Left ventricle myocardium inferior (tissue), 1 donor: ENCODE measurements around the gene UMODL1. TPM values are rescaled to one million over a fixed set of nuclear protein-coding genes. Genes with fewer than 3 reads are reported as not detected.

Experiments used
- DNase-seq: peaks from one replicate; pipeline ENCODE4 v3.0.0-alpha.2; 2020
- H3K27ac ChIP-seq: fragments of 200-600 bp; replicated peaks from 2 replicates; pipeline ENCODE4 v1.8.0; 2021
- H3K27me3 ChIP-seq: fragments of 200-600 bp; 2 replicates; pipeline ENCODE4 v1.8.0; 2021; ENCODE audit warnings: low read depth
- H3K36me3 ChIP-seq: fragments of 200-600 bp; 2 replicates; pipeline ENCODE4 v1.8.0; 2021
- H3K4me1 ChIP-seq: fragments of 200-600 bp; 2 replicates; pipeline ENCODE4 v1.8.0; 2021
- H3K4me3 ChIP-seq: fragments of 200-600 bp; 2 replicates; pipeline ENCODE4 v1.8.0; 2021; ENCODE audit warnings: mild to moderate bottlenecking, moderate library complexity
- H3K9me3 ChIP-seq: fragments of 200-600 bp; replicated peaks from 2 replicates; pipeline ENCODE4 v1.8.0; 2021
- CTCF ChIP-seq: fragments of 200-600 bp; IDR thresholded peaks from 2 replicates; pipeline ENCODE4 v1.8.0; 2021; ENCODE audit warnings: antibody characterized with exemption, mild to moderate bottlenecking, borderline replicate concordance
- intact Hi-C: fragments of 100-400 bp; cut with micrococcal nuclease; formaldehyde crosslinking; loops from one replicate; pipeline ENCODE4 v1.11.0; 2022
- total RNA-seq: library from RNA; stranded (reverse); fragmentation: NEBNext Ultra II Directional; extraction: Animal tissue kit (Norgen Biotek cat#: 25700); gene quantifications from one replicate; pipeline ENCODE4 v1.2.1, GENCODE V29; 2021
- donor health status: DM: no; HTN: yes; CAD: no; lungs with severe emphysema.

Gene UMODL1
- total RNA-seq, 1 donor from 2014 or later: 0.08 TPM

- no peak for TF ChIP-seq CTCF
- Histone ChIP-seq H3K4me3 (no peak overlapping the region), H3K27ac (no peak overlapping the region), H3K9me3 (no peaks in the 10 kb centered on the region), H3K27me3 (no peaks in the 10 kb centered on the region), H3K36me3 (no peaks in the 10 kb centered on the region), H3K4me1 (peaks cover 12% of the 10 kb centered on the region)
- intact Hi-C loops: loop anchor here (10.0 kb wide), 1 partner anchor 65 kb away; no protein-coding TSS in a partner anchor
- DNase-seq: no peak
Measured at GRCh38 chr21:42189431-42189830, 118.3 kb downstream of the UMODL1 start.

GRCh38 chr21:42189860-42190485 lies 118.9 kb downstream of the UMODL1 start:
- intact Hi-C loops: loop anchor here (10.0 kb wide), 1 partner anchor 65 kb away; no protein-coding TSS in a partner anchor
- Histone ChIP-seq H3K27me3 (no peaks in the 10 kb centered on the region), H3K36me3 (no peaks in the 10 kb centered on the region), H3K9me3 (no peaks in the 10 kb centered on the region), H3K27ac (no peak overlapping the region), H3K4me1 (peaks cover 12% of the 10 kb centered on the region), H3K4me3 (no peak overlapping the region)
- TF ChIP-seq CTCF: no peak
- no peak for DNase-seq

GRCh38 chr21:42190486-42190863 lies 119.4 kb downstream of the UMODL1 start:
- no peaks in the 10 kb centered on the region for H3K27me3 ChIP-seq
- TF ChIP-seq CTCF: no peak
- no peak overlapping the region for H3K27ac ChIP-seq
- peaks cover 12% of the 10 kb centered on the region for H3K4me1 ChIP-seq
- intact Hi-C loops: no loop called here
- no peak overlapping the region for H3K4me3 ChIP-seq
- H3K9me3 ChIP-seq: no peaks in the 10 kb centered on the region
- no peaks in the 10 kb centered on the region for H3K36me3 ChIP-seq
- no peak for DNase-seq

GRCh38 chr21:42191064-42191463 lies 119.9 kb downstream of the UMODL1 start:
- Histone ChIP-seq H3K27me3 (no peaks in the 10 kb centered on the region), H3K4me3 (no peak overlapping the region), H3K4me1 (peaks cover 12% of the 10 kb centered on the region), H3K27ac (no peak overlapping the region), H3K9me3 (no peaks in the 10 kb centered on the region), H3K36me3 (no peaks in the 10 kb centered on the region)
- no peak for TF ChIP-seq CTCF
- DNase-seq: no peak
- intact Hi-C loops: no loop called here

GRCh38 chr21:42191696-42192595 lies 120.8 kb downstream of the UMODL1 start:
- Histone ChIP-seq H3K9me3 (no peaks in the 10 kb centered on the region), H3K27ac (no peak overlapping the region), H3K36me3 (no peaks in the 10 kb centered on the region), H3K27me3 (no peaks in the 10 kb centered on the region), H3K4me3 (no peak overlapping the region), H3K4me1 (peaks cover 12% of the 10 kb centered on the region)
- intact Hi-C loops: no loop called here
- no peak for DNase-seq
- no peak for TF ChIP-seq CTCF

Other genes with a start within 250 kb of the UMODL1 start
- 2.9 TPM for gene PRDM15, start 192.0 kb upstream of the UMODL1 start, total RNA-seq
- gene C2CD2, start 117.3 kb upstream of the UMODL1 start, total RNA-seq: 5.9 TPM
- gene ZBTB21, start 61.0 kb upstream of the UMODL1 start, total RNA-seq: 4.9 TPM
- gene ABCG1, start 147.8 kb downstream of the UMODL1 start, total RNA-seq: 8.7 TPM
- 2.9 TPM for gene TFF3, start 244.1 kb downstream of the UMODL1 start, total RNA-seq